Endometrial microvascular endothelial cells (primary cell): ENCODE results near the gene TGFB1. TPM values are rescaled to one million over a fixed set of nuclear protein-coding genes. Genes with fewer than 3 reads are reported as not detected.

Experiments
- in situ Hi-C: cut with HindIII; loops from 2 replicates; pipeline ENCODE4 v1.10.0; 2017; ENCODE audit warnings: low sequenced_read_pairs, low pct_unique_long_range_greater_than_20kb; ENCODE audit errors: inconsistent ontology term
- total RNA-seq: library from RNA; depleted of rRNA; stranded (reverse); fragments of >200 nt; gene quantifications from one replicate; pipeline ENCODE4 v1.2.3, GENCODE V29; 2015; ENCODE audit errors: inconsistent ontology term

The TGFB1 gene
- total RNA-seq, 1 donor from 2014 or later = 31.8 TPM

DNA sequence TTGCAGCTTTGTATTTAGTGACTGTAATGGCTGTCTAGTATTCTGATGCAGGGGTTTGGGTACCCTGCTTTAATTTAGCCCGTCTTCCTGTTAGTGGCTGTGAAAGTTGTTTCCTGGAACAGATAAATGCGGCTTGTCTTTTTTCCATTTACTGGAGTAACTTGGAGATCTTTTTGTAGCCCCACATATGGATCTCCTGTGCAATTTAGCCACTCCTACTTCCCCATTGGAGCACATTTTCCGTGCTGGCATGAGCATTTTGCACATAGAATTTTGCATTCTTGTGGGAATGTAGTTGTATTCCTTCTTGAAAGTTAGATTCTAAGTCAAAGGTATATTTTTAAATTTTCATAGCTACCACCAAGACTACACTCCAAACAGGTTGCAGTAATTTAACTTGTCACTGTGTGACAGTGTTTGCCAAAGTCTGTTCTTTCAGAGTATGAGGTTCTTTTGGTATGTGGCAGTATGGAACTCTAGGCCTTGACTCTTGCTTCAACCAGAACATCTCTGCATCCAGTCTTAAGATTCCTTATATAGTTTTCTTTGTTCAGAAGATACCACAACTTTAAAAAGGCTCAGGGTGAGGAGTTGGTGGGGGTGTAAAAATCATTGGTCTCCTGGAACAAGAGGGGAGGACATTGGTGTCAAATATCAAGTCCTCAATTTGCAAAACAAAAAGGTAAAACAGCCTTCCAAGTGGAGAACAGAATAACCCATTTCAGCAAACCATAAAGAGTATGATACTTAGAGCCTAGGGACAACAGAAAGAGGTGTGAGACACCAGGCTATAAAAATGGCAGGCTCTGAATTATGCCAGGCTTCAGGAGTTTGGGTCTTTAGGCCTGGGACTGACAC lies 64.8 kb downstream of the TGFB1 start:
- in situ Hi-C loops = no loop called here

Other genes starting within 250 kb of the TGFB1 start
- gene CYP2F1, start 239.5 kb downstream of the TGFB1 start, total RNA-seq = not detected
- 7.0 TPM for gene CYP2S1, start 160.7 kb downstream of the TGFB1 start, total RNA-seq
- gene AXL, start 134.7 kb downstream of the TGFB1 start, total RNA-seq = 270 TPM
- gene HNRNPUL1, start 89.5 kb downstream of the TGFB1 start, total RNA-seq = 141 TPM
- 14.3 TPM for gene CCDC97, start 43.8 kb downstream of the TGFB1 start, total RNA-seq
- gene B9D2, start 10.2 kb upstream of the TGFB1 start, total RNA-seq = 11.5 TPM
- 3.2 TPM for gene TMEM91, start 22.6 kb upstream of the TGFB1 start, total RNA-seq
- gene EXOSC5, start 43.4 kb upstream of the TGFB1 start, total RNA-seq = 46.1 TPM
- gene BCKDHA, start 43.9 kb upstream of the TGFB1 start, total RNA-seq = 50.5 TPM
- gene B3GNT8, start 73.5 kb upstream of the TGFB1 start, total RNA-seq = 2.3 TPM
- 74.0 TPM for gene DMAC2, start 86.0 kb upstream of the TGFB1 start, total RNA-seq
- gene ERICH4, start 89.2 kb upstream of the TGFB1 start, total RNA-seq = not detected
- gene CEACAM21, start 222.2 kb upstream of the TGFB1 start, total RNA-seq = 1.5 TPM